Vagina (tissue), 2 donors: ENCODE results near the gene ARFRP1.
"Not testable (repeated sequence)": the region's sequence is repeated elsewhere in the genome, so short reads cannot be mapped to it uniquely, and the experiment has no call there.

ENCODE experiments used
- CTCF ChIP-seq, 3 experiments: fragments of 450-650 bp in 2 of 3; fragments of 200-600 bp in 1 of 3; sonication (generic) in 1 of 3; IDR thresholded peaks; one replicate each; pipeline ENCODE4 v1.5.1; 2017 to 2019; ENCODE audit warnings: antibody characterized with exemption in 3 of 3, mild to moderate bottlenecking in 2 of 3, moderate library complexity in 2 of 3
- POLR2AphosphoS5 ChIP-seq, 2 donors: sonication (generic); formaldehyde crosslinking; IDR thresholded peaks; one replicate each; pipeline ENCODE4 v1.9.0; 2017; ENCODE audit warnings: antibody characterized with exemption in 2 of 2, mild to moderate bottlenecking in 2 of 2, low read depth in 1 of 2; ENCODE audit not compliant: insufficient read depth in 1 of 2

- not testable (repeated sequence) for TF ChIP-seq CTCF (IDR thresholded peaks at IDR 0.05); POLR2AphosphoS5 (IDR thresholded peaks at IDR 0.05; ENCODE audit: insufficient read depth in 1 of 2, low read depth in 1 of 2)
These were observed 47.6 kb downstream of the ARFRP1 start for GRCh38 chr20:63660174-63660573.
